Measurements from ENCODE around the gene DUSP1. TPM values are rescaled to one million over a fixed set of nuclear protein-coding genes. Genes with fewer than 3 reads are reported as not detected.

The DUSP1 gene
- total RNA-seq, 1 experiment from 2014 or later: 10.3 TPM

- Histone ChIP-seq H3K9me3 (ENCODE audit: insufficient read depth, low read depth) (no peaks in the 10 kb centered on the region), H3F3A (ENCODE audit: insufficient read depth, low read depth) (peaks cover 36% of the 10 kb centered on the region), H3K4me1 (replicated peaks; ENCODE audit: insufficient read depth) (peaks cover 31% of the 10 kb centered on the region), H3K9me2 (ENCODE audit: insufficient read depth) (no peaks in the 10 kb centered on the region), H3K4me2 (peak overlapping the region; percentile 82), H4K20me1 (ENCODE audit: insufficient read depth) (peaks cover 27% of the 10 kb centered on the region), H3K27me3 (ENCODE audit: insufficient read depth, low read depth) (no peaks in the 10 kb centered on the region), H3K4me3 (peak overlapping the region; percentile 52; the same call in 1 of the 2 replicates), H3K79me2 (ENCODE audit: low read depth) (peaks cover 25% of the 10 kb centered on the region), H3K36me3 (ENCODE audit: low read depth) (peaks cover 25% of the 10 kb centered on the region; the same call in 1 of the 2 replicates), H2AFZ (peak overlapping the region; percentile 70; the same call in 1 of the 2 replicates), H3K27ac (peak overlapping the region; percentile 59)
- DNase-seq: peak; percentile 97 to 99
- POLR2A ChIA-PET (ENCODE audit: unreplicated experiment): interaction anchor here (0.6 to 1.4 kb wide), 7 partner anchors 24 to 451 kb away, joined by 3 to 21 read pairs (median 9); no protein-coding TSS in a partner anchor
- intact Hi-C loops (cut with micrococcal nuclease; ENCODE audit: unreplicated experiment): loop anchor here (1.0 to 10.0 kb wide), 5 partner anchors 21 to 290 kb away; partner anchors contain the start of gene CREBRF
- TF ChIP-seq EZH2 (IDR thresholded peaks at IDR 0.05; ENCODE audit: low read depth) (no peak), CTCF (conservative IDR thresholded peaks at IDR 0.05) (no peak)
- BruUV-seq (replicated peaks): no TSS peak
- CTCF ChIA-PET: interaction anchor here (0.6 kb wide), 3 partner anchors 16 to 48 kb away, joined by 3 to 9 read pairs (median 6); no protein-coding TSS in a partner anchor
Measured at GRCh38 chr5:172764861-172765765, 5.9 kb downstream of the DUSP1 start.

GRCh38 chr5:172763120-172763464 lies 7.9 kb downstream of the DUSP1 start:
- no TSS peak for BruUV-seq (replicated peaks)
- Histone ChIP-seq H3K9me3 (ENCODE audit: insufficient read depth, low read depth) (no peaks in the 10 kb centered on the region), H3K27ac (no peak overlapping the region), H3K9me2 (ENCODE audit: insufficient read depth) (no peaks in the 10 kb centered on the region), H3F3A (ENCODE audit: insufficient read depth, low read depth) (peaks cover 29% of the 10 kb centered on the region), H2AFZ (no peak overlapping the region), H3K27me3 (ENCODE audit: insufficient read depth, low read depth) (no peaks in the 10 kb centered on the region), H3K4me2 (no peak overlapping the region), H3K4me3 (no peak overlapping the region), H4K20me1 (ENCODE audit: insufficient read depth) (peaks cover 7% of the 10 kb centered on the region), H3K36me3 (ENCODE audit: low read depth) (peaks cover 7% of the 10 kb centered on the region; the same call in 1 of the 2 replicates), H3K79me2 (ENCODE audit: low read depth) (peaks cover 6% of the 10 kb centered on the region; the same call in 1 of the 2 replicates), H3K4me1 (replicated peaks; ENCODE audit: insufficient read depth) (peaks cover 20% of the 10 kb centered on the region)
- intact Hi-C loops (cut with micrococcal nuclease; ENCODE audit: unreplicated experiment): loop anchor here (10.0 kb wide), 1 partner anchor 292 kb away; the partner anchor contains the start of gene CREBRF
- POLR2A ChIA-PET (ENCODE audit: unreplicated experiment): no interaction called here
- DNase-seq: no peak
- TF ChIP-seq EZH2 (IDR thresholded peaks at IDR 0.05; ENCODE audit: low read depth): no peak
- no peak for TF ChIP-seq CTCF (conservative IDR thresholded peaks at IDR 0.05)
- CTCF ChIA-PET: no interaction called here

- Histone ChIP-seq H3K9me2 (ENCODE audit: insufficient read depth) (no peaks in the 10 kb centered on the region), H3K27me3 (ENCODE audit: insufficient read depth, low read depth) (no peaks in the 10 kb centered on the region), H3K4me1 (replicated peaks; ENCODE audit: insufficient read depth) (peaks cover 22% of the 10 kb centered on the region), H3F3A (ENCODE audit: insufficient read depth, low read depth) (peaks cover 23% of the 10 kb centered on the region), H3K36me3 (ENCODE audit: low read depth) (0 out of 2 replicates have a peak, but pooled peaks cover under 1% of the 10 kb centered on the region), H3K9me3 (ENCODE audit: insufficient read depth, low read depth) (no peaks in the 10 kb centered on the region), H3K27ac (no peak overlapping the region), H3K79me2 (ENCODE audit: low read depth) (no peaks in the 10 kb centered on the region), H2AFZ (no peak overlapping the region), H3K4me2 (no peak overlapping the region), H3K4me3 (no peak overlapping the region), H4K20me1 (ENCODE audit: insufficient read depth) (peaks cover 1% of the 10 kb centered on the region; the same call in 1 of the 2 replicates)
- TF ChIP-seq CTCF (conservative IDR thresholded peaks at IDR 0.05) (no peak), EZH2 (IDR thresholded peaks at IDR 0.05; ENCODE audit: low read depth) (no peak)
- DNase-seq: no peak
- ChIA-PET CTCF (no interaction called here), POLR2A (ENCODE audit: unreplicated experiment) (no interaction called here)
- BruUV-seq (replicated peaks): no TSS peak
- intact Hi-C loops (cut with micrococcal nuclease; ENCODE audit: unreplicated experiment): loop anchor here (10.0 kb wide), 1 partner anchor 292 kb away; the partner anchor contains the start of gene CREBRF
Measured at GRCh38 chr5:172762214-172763119, 8.5 kb downstream of the DUSP1 start.
